Bronchial epithelial cell (primary cell): Measurements from ENCODE around the gene GPR62. TPM values are rescaled to one million over a fixed set of nuclear protein-coding genes. Genes with fewer than 3 reads are reported as not detected.

Experiments
- DNase-seq: peaks from one replicate; pipeline ENCODE4 v3.0.0-alpha.2; 2010; ENCODE audit warnings: low read depth
- FAIRE-seq: peaks from 2 replicates; lab custom pipeline; 2011; peaks lifted over from hg19 to GRCh38; lab: Jason Lieb, UNC
- H3K27me3 ChIP-seq: 2 replicates; pipeline ENCODE4 v1.5.1; 2011; ENCODE audit warnings: low read length; ENCODE audit not compliant: control insufficient read depth, insufficient read depth
- H3K36me3 ChIP-seq: 2 replicates; pipeline ENCODE4 v1.5.1; 2011; ENCODE audit warnings: low read length; ENCODE audit not compliant: control insufficient read depth, insufficient read depth
- H3K4me3 ChIP-seq: 2 replicates; pipeline ENCODE4 v1.5.1; 2011; ENCODE audit warnings: mild to moderate bottlenecking, low read depth, low read length, control low read depth
- total RNA-seq: library from RNA; depleted of rRNA; stranded (reverse); fragments of >200 nt; gene quantifications from 2 replicates; pipeline ENCODE4 v1.2.1, GENCODE V29; 2014
- TF ChIP-seq, protein P1 (sequence below): IDR thresholded peaks from 2 replicates; pipeline ENCODE4 v1.5.1; 2011; ENCODE audit warnings: mild to moderate bottlenecking, moderate library complexity, low read length, control low read depth, inconsistent platforms; ENCODE audit not compliant: insufficient read depth, severe bottlenecking

Gene GPR62
- total RNA-seq, 1 donor from 2014 or later, result not detected

DNA sequence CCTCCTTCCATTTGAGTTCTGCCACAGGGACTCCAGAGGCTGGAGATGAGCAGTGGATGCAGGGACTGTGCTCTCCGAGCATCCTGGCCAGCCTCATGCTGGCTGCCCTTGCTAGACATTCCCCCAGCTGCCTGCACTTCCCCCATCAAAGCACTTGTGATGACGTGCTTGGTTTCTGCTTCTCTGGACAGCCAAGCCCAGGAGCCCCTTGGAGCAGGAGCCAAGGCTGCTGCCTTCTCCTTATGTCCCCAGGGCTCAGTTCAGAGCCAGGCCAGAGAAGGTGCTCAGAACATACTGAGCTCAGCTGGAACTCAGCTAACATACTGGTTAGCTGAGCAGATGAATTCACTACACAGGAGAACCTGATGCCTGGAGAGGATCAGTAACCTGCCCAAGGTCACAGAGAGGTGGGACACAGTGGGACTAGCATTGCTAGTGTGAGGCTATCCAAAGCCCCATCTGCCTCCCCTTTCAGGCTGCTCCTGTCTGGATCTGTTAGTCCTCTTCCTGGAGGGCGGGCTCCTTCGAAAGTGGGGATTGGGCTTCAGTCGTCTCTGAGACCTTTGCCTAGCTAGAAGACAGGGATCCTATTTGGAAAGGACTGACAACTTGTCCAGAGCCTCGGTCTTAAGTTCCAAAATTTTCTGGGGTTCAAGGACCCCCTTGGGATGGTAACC, 7.8 kb downstream of the GPR62 start:
- Histone ChIP-seq H3K36me3 (peaks cover 1% of the 10 kb centered on the region), H3K27me3 (no peaks in the 10 kb centered on the region), H3K4me3 (no peak overlapping the region)
- FAIRE-seq (no peak), DNase-seq (no peak)
- TF ChIP-seq, protein P1, sequence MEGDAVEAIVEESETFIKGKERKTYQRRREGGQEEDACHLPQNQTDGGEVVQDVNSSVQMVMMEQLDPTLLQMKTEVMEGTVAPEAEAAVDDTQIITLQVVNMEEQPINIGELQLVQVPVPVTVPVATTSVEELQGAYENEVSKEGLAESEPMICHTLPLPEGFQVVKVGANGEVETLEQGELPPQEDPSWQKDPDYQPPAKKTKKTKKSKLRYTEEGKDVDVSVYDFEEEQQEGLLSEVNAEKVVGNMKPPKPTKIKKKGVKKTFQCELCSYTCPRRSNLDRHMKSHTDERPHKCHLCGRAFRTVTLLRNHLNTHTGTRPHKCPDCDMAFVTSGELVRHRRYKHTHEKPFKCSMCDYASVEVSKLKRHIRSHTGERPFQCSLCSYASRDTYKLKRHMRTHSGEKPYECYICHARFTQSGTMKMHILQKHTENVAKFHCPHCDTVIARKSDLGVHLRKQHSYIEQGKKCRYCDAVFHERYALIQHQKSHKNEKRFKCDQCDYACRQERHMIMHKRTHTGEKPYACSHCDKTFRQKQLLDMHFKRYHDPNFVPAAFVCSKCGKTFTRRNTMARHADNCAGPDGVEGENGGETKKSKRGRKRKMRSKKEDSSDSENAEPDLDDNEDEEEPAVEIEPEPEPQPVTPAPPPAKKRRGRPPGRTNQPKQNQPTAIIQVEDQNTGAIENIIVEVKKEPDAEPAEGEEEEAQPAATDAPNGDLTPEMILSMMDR, result no peak

DNA sequence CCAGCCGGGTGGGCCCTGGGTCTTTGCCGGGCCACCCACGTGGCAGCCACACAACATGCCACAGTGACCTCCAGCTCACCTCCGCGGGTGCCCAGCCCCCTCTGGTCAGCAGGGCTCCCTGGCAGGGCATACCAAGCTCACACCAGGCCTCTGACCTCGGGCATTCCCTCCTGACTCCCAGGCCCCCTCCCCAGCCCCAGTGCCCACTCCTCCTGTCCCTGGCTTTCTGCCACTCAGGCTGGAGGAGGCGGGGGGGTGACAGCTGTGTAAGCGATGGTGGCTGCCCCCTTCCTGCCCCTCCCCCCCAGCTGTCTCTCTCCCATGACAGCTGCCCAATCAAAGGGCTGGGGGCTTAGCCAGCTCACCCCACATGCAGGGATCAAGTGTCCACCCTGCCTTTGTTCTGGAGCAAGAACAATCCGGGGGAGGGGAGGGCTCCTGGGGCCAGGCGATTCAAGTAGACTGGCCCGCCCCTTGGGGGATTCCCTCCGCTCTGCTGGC, 8.8 kb downstream of the GPR62 start:
- H3K27me3 ChIP-seq, result no peaks in the 10 kb centered on the region
- TF ChIP-seq, protein P1, result no peak
- H3K4me3 ChIP-seq, result no peak overlapping the region
- DNase-seq, result no peak
- no peak for FAIRE-seq
- H3K36me3 ChIP-seq, result peaks cover 1% of the 10 kb centered on the region

DNA sequence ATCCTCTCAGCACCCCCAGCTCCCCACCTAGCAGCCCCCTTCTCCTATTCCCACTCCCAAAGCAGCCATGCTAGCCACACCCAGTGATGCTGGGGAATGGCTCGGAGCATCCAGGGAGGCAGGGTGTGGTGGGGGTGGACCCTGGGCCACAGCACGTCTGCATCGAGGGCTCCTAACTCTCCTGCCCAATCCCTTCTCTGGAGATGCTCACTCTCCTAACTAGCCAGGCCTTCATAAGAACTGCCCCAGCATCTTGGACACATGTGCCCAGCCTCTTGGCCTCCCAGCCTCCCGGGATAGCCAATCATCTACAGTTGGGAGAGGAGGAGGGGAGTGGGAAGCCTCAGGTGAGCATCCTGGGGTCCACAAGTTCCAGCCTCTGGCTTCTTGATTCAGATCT, 9.3 kb downstream of the GPR62 start:
- no peaks in the 10 kb centered on the region for H3K27me3 ChIP-seq
- DNase-seq (no peak), FAIRE-seq (no peak)
- TF ChIP-seq, protein P1, result no peak
- H3K4me3 ChIP-seq, result no peak overlapping the region
- H3K36me3 ChIP-seq, result no peaks in the 10 kb centered on the region

DNA sequence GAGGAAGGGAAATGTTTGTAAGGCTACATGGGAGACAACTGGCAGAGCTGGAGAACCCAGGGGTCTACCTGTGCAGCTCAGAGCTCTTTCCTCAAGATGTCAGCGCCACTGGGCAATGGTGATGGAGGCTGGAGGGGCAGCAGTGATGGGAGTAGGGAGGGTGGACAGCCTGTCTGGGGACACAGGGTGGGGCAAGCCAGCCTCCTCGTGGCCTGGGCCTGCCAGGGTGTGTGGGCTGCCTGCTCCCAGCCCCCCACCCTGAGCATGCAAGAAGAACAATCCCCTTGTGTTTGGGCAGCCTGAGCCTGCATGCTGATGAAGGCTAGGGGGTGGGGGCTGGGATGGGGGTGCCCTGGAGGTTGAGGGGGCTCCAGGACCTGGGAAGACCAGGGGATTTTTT, 10.8 kb downstream of the GPR62 start:
- FAIRE-seq (peak; percentile 7), DNase-seq (no peak)
- Histone ChIP-seq H3K27me3 (no peaks in the 10 kb centered on the region), H3K4me3 (no peak overlapping the region), H3K36me3 (no peaks in the 10 kb centered on the region)
- TF ChIP-seq, protein P1, result no peak

DNA sequence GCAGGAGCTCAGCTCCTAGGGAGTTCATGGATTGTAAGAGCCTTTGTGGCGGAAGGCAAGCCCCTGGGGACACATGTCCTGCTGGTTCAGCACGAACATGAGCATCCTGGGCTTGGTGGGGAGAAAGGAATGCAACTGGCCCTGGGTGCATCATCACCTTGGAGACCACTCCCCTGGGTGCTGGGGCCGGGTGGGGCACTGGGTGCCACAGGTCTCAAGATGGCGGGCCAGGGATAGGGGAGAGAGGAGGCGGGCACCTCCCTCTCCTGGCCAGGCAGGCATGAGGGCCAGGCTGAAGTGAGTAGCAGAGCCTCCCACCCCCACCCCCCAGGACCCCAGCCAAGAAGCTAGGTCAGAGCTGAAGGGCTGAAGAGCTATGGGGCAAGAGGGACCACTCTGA, 11.3 kb downstream of the GPR62 start:
- Histone ChIP-seq H3K27me3 (no peaks in the 10 kb centered on the region), H3K4me3 (peak overlapping the region; percentile 52), H3K36me3 (peaks cover 1% of the 10 kb centered on the region)
- FAIRE-seq, result no peak
- DNase-seq, result no peak
- TF ChIP-seq, protein P1, result no peak
